H1 (cell line): ENCODE results near the gene MFRP. TPM values are rescaled to one million over a fixed set of nuclear protein-coding genes. Genes with fewer than 3 reads are reported as not detected.

Source experiments
- CTCF ChIA-PET: fragments of 300-600 bp; sonication (Branson Sonifier 250); formaldehyde crosslinking; loops from one replicate; lab custom pipeline; 2021; ENCODE audit not compliant: partially characterized antibody; lab: Charles Lee
- POLR2A ChIA-PET: fragments of 300-600 bp; sonication (Branson Sonifier 250); formaldehyde crosslinking; loops from one replicate; lab custom pipeline; 2021; ENCODE audit warnings: inconsistent platforms; ENCODE audit not compliant: partially characterized antibody; lab: Charles Lee
- DNase-seq, 2 experiments: peaks; one replicate each; pipeline versions ENCODE4 v3.0.0 to v3.0.0-alpha.2; 2010 to 2022; ENCODE audit warnings: low spot score in 2 of 2, low read depth in 1 of 2, mixed read lengths in 1 of 2
- FAIRE-seq: peaks from 2 replicates; lab custom pipeline; 2011; peaks lifted over from hg19 to GRCh38; lab: Jason Lieb, UNC
- H2AFZ ChIP-seq: 2 replicates; pipeline ENCODE4 v1.8.1; 2012; ENCODE audit warnings: low read length, inconsistent platforms
- H2AK5ac ChIP-seq: 2 replicates; pipeline ENCODE4 v1.6.1; 2013; ENCODE audit warnings: low read depth, low read length
- H2BK120ac ChIP-seq: replicated peaks from 2 replicates; pipeline ENCODE3; 2013; ENCODE audit warnings: low read depth, low read length, inconsistent platforms
- H2BK12ac ChIP-seq: 2 replicates; pipeline ENCODE4 v1.6.1; 2013; ENCODE audit warnings: low read depth, low read length
- H2BK15ac ChIP-seq: 2 replicates; pipeline ENCODE4 v1.6.1; 2013; ENCODE audit warnings: low read length
- H2BK20ac ChIP-seq: 2 replicates; pipeline ENCODE4 v1.6.1; 2013; ENCODE audit warnings: low read length
- H2BK5ac ChIP-seq: 2 replicates; pipeline ENCODE4 v1.6.1; 2013; ENCODE audit warnings: low read depth, low read length
- H3K14ac ChIP-seq: 2 replicates; pipeline ENCODE4 v1.6.1; 2013; ENCODE audit warnings: inconsistent platforms; ENCODE audit not compliant: insufficient read length
- H3K18ac ChIP-seq: 2 replicates; pipeline ENCODE4 v1.6.1; 2013; ENCODE audit warnings: low read length; ENCODE audit errors: extremely low read depth
- H3K23ac ChIP-seq: 2 replicates; pipeline ENCODE4 v1.6.1; 2013; ENCODE audit warnings: inconsistent platforms; ENCODE audit not compliant: insufficient read length
- H3K23me2 ChIP-seq: 2 replicates; pipeline ENCODE4 v1.6.1; 2013; ENCODE audit warnings: low read depth, low read length
- H3K27ac ChIP-seq: 2 replicates; pipeline ENCODE4 v1.6.1; 2011; ENCODE audit warnings: low read depth, low read length, inconsistent platforms
- H3K27me3 ChIP-seq, 4 experiments: replicated peaks in 1 of 4; 1 replicate in 1 of 4; 2 replicates in 3 of 4; pipeline versions ENCODE4 v1.6.1 to v1.8.1; 2011 to 2013; ENCODE audit warnings: low read length in 3 of 4, mild to moderate bottlenecking in 3 of 4, inconsistent platforms in 2 of 4, mixed read lengths in 2 of 4, moderate library complexity in 1 of 4; ENCODE audit not compliant: control insufficient read depth in 3 of 4, insufficient read depth in 3 of 4; ENCODE audit errors: extremely low read depth in 1 of 4
- H3K36me3 ChIP-seq, 4 experiments: 2 replicates each; pipeline versions ENCODE4 v1.6.1 to v1.8.1; 2011 to 2013; ENCODE audit warnings: mild to moderate bottlenecking in 4 of 4, low read length in 3 of 4, moderate library complexity in 2 of 4, control low read depth in 1 of 4, inconsistent platforms in 1 of 4; ENCODE audit not compliant: insufficient read depth in 4 of 4, control insufficient read depth in 2 of 4
- H3K4ac ChIP-seq: replicated peaks from 2 replicates; pipeline ENCODE3; 2013; ENCODE audit warnings: low read length, low read depth, mixed read lengths, inconsistent platforms; ENCODE audit not compliant: insufficient read length
- H3K4me1 ChIP-seq, 4 experiments: replicated peaks in 1 of 4; 1 replicate in 1 of 4; 2 replicates in 3 of 4; pipeline versions ENCODE4 v1.6.1 to v1.8.1; 2011 to 2013; ENCODE audit warnings: low read length in 3 of 4, inconsistent platforms in 2 of 4, mixed read lengths in 1 of 4; ENCODE audit not compliant: insufficient read depth in 4 of 4, control insufficient read depth in 3 of 4
- H3K4me2 ChIP-seq, 2 experiments: 2 replicates each; pipeline versions ENCODE4 v1.6.1 to v1.8.1; 2011 to 2013; ENCODE audit warnings: low read depth in 2 of 2, low read length in 2 of 2, control low read depth in 1 of 2, inconsistent platforms in 1 of 2, mild to moderate bottlenecking in 1 of 2; ENCODE audit not compliant: insufficient read depth in 1 of 2
- H3K4me3 ChIP-seq, 4 experiments: fragments of 200-600, 300-600 bp in 1 of 4; sonication (generic), shearing (Covaris generic), sonication (Bioruptor Twin) in 1 of 4; 2 replicates each; pipeline versions ENCODE4 v1.5.1 to v1.8.1; 2011 to 2016; ENCODE audit warnings: low read length in 4 of 4, low read depth in 3 of 4, control low read depth in 2 of 4, inconsistent platforms in 2 of 4, mild to moderate bottlenecking in 2 of 4, mixed read lengths in 1 of 4, moderate library complexity in 1 of 4; ENCODE audit not compliant: insufficient read depth in 2 of 4; ENCODE audit errors: extremely low read depth in 1 of 4
- H3K56ac ChIP-seq: replicated peaks from 2 replicates; pipeline ENCODE3; 2013; ENCODE audit warnings: low read depth, mild to moderate bottlenecking, mixed read lengths, low read length, inconsistent platforms; ENCODE audit not compliant: insufficient read length
- H3K79me1 ChIP-seq: 2 replicates; pipeline ENCODE4 v1.6.1; 2013; ENCODE audit warnings: low read depth, low read length, control low read depth
- H3K79me2 ChIP-seq, 2 experiments: 2 replicates each; pipeline versions ENCODE4 v1.6.1 to v1.8.1; 2012 to 2013; ENCODE audit warnings: low read length in 2 of 2, mild to moderate bottlenecking in 2 of 2, inconsistent platforms in 1 of 2; ENCODE audit not compliant: insufficient read depth in 2 of 2, control insufficient read depth in 1 of 2
- H3K9ac ChIP-seq, 4 experiments: replicated peaks in 1 of 4; 1 replicate in 1 of 4; 2 replicates in 3 of 4; pipeline versions ENCODE4 v1.6.1 to v1.8.1; 2011 to 2013; ENCODE audit warnings: low read depth in 3 of 4, low read length in 3 of 4, control low read depth in 2 of 4, mild to moderate bottlenecking in 2 of 4, moderate library complexity in 2 of 4, inconsistent platforms in 1 of 4; ENCODE audit errors: extremely low read depth in 1 of 4
- H3K9me3 ChIP-seq, 2 experiments: 2 replicates each; pipeline versions ENCODE4 v1.6.1 to v1.8.1; 2012 to 2013; ENCODE audit warnings: mild to moderate bottlenecking in 2 of 2, moderate library complexity in 2 of 2, control low read depth in 1 of 2, inconsistent platforms in 1 of 2, low read depth in 1 of 2, low read length in 1 of 2, mixed read lengths in 1 of 2; ENCODE audit not compliant: insufficient read depth in 2 of 2
- H4K20me1 ChIP-seq, 2 experiments: replicated peaks in 1 of 2; 2 replicates each; pipeline versions ENCODE3 to v1.8.1; 2011 to 2013; ENCODE audit warnings: inconsistent platforms in 2 of 2, low read length in 2 of 2, mild to moderate bottlenecking in 1 of 2; ENCODE audit not compliant: insufficient read depth in 2 of 2, control insufficient read depth in 1 of 2
- H4K5ac ChIP-seq: 2 replicates; pipeline ENCODE4 v1.6.1; 2013; ENCODE audit warnings: low read length, low read depth, mixed read lengths, inconsistent platforms; ENCODE audit not compliant: insufficient read length
- H4K8ac ChIP-seq: 2 replicates; pipeline ENCODE4 v1.8.0; 2013; ENCODE audit warnings: mild to moderate bottlenecking, moderate library complexity, low read length, inconsistent platforms; ENCODE audit not compliant: insufficient read depth; ENCODE audit errors: extremely low read depth
- H4K91ac ChIP-seq: replicated peaks from 2 replicates; pipeline ENCODE3; 2013; ENCODE audit warnings: low read length, mixed read lengths, inconsistent platforms; ENCODE audit not compliant: insufficient read length
- CREB1 ChIP-seq: IDR thresholded peaks from 2 replicates; pipeline ENCODE4 v1.6.1; 2012; ENCODE audit warnings: inconsistent platforms
- CTBP2 ChIP-seq: IDR thresholded peaks from 2 replicates; pipeline ENCODE4 v1.7.0; 2011; ENCODE audit warnings: borderline replicate concordance, mild to moderate bottlenecking, moderate library complexity, mixed read lengths, low read length; ENCODE audit not compliant: insufficient read depth, insufficient read length
- JUND ChIP-seq: IDR thresholded peaks from 2 replicates; pipeline ENCODE4 v1.6.1; 2011; ENCODE audit warnings: mild to moderate bottlenecking, improper control_type of control experiment, low read length
- KDM4A ChIP-seq: IDR thresholded peaks from one replicate; pipeline ENCODE4 v1.7.1; 2012; ENCODE audit warnings: low read depth, mild to moderate bottlenecking, moderate library complexity, low read length, inconsistent platforms; ENCODE audit not compliant: severe bottlenecking
- RXRA ChIP-seq: IDR thresholded peaks from 2 replicates; pipeline ENCODE4 v1.6.1; 2011; ENCODE audit warnings: low read depth, mild to moderate bottlenecking, low read length, moderate library complexity; ENCODE audit not compliant: insufficient read depth
- SIN3A ChIP-seq, 2 experiments: IDR thresholded peaks in 1 of 2; conservative IDR thresholded peaks in 1 of 2; 2 replicates each; pipeline ENCODE4 v1.6.1; 2011 to 2012; ENCODE audit warnings: low read length in 2 of 2, improper control_type of control experiment in 1 of 2, low read depth in 1 of 2, mild to moderate bottlenecking in 1 of 2
- SIX5 ChIP-seq: IDR thresholded peaks from 2 replicates; pipeline ENCODE4 v1.6.1; 2011; ENCODE audit warnings: mild to moderate bottlenecking, low read depth, low read length
- SP1 ChIP-seq: IDR thresholded peaks from 2 replicates; pipeline ENCODE4 v1.6.1; 2011; ENCODE audit warnings: low read depth, low read length
- TEAD4 ChIP-seq: IDR thresholded peaks from 2 replicates; pipeline ENCODE4 v1.6.1; 2012; ENCODE audit warnings: low read depth, low read length, inconsistent platforms, mixed read lengths
- WGBS, 2 experiments: shearing (Covaris generic) in 1 of 2; methylation state at CpG; one replicate each; pipeline versions ENCODE4 v1.1.6 to v1.1.7; 2013 to 2015; ENCODE audit warnings: low lambda C conversion rate in 2 of 2, mixed read lengths in 2 of 2, inconsistent platforms in 1 of 2, low coverage in 1 of 2, missing lambda C conversion rate in 1 of 2; ENCODE audit not compliant: insufficient replicate concordance in 2 of 2, insufficient coverage in 1 of 2, insufficient read length in 1 of 2; ENCODE audit errors: extremely low coverage in 1 of 2, missing lambda C conversion rate in 1 of 2; 5-methylcytosine and 5-hydroxymethylcytosine counted together
- polyA plus RNA-seq, 7 experiments: library from polyadenylated mRNA; depleted of rRNA in 3 of 7; stranded (reverse) in 5 of 7; unstranded in 2 of 7; fragments of >200 nt in 5 of 7; fragments of 200-250 nt in 2 of 7; gene quantifications; 1 replicate in 5 of 7; 2 replicates in 1 of 7; 4 replicates in 1 of 7; pipeline versions ENCODE4 v1.2.1 to v1.2.3, GENCODE V29; 2011 to 2013; ENCODE audit warnings: missing spikeins in 2 of 7, mixed read lengths in 2 of 7
- total RNA-seq: library from RNA; stranded (reverse); fragmentation: NEBNext Ultra II Directional; extraction: Animal tissue kit (Norgen Biotek cat#: 25700); gene quantifications from 2 replicates; pipeline ENCODE4 v1.2.1, GENCODE V29; 2021
- TF ChIP-seq, protein P1 (sequence below): IDR thresholded peaks from 2 replicates; pipeline ENCODE4 v1.6.1; 2012; ENCODE audit warnings: inconsistent platforms

MFRP gene
- total and polyA plus RNA-seq, 2 of the 8 experiments (the other 6 are each of a cell fraction or from before 2014, with no cell fraction given): 0.02 TPM; not detected in 1

DNA sequence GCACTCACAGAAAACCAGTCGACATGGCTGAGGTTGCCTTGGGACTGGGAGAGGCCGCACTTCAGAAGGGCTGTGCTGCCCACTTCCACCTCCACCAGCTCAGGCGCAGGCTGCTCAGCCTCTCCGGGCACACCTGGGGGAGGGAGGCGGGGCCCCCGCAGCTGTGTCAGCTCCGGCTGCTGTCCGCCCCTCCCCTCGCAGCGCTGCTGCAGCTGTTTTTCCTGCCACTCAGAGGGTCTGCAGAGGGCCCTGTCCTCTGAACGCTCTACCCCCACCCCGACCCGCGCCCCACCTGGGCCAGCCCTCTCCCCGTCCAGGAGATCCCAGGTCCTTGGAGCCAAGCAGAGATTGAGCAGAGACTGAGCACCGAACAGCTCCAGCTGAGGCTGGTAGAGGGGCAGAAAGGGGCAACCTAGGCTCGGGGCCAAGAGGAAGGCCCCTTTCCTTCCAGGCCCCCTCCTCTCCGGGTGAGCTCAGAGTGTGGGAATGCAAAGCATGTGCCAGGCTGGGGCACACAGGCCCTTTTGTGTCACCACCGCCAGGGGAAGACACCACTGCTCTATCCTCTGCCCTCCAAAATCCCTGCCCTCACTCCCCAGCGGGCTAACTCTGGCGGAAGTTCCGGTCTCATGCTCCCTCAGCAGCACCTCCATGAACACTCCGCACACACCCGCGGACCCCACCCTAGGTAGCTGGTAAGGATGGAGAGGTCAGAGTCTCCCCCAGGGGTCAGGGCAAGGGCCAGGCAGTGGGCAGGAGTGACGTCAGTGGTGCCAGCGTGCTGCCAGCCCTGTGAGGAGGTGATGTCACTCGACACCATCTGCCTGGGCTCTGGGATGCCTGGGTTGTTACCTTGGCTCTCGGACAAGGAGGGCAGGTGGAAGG lies 31.1 kb downstream of the MFRP start:
- POLR2A ChIA-PET: interaction anchor here (0.9 to 5.4 kb wide), 13 partner anchors 8 to 230 kb away, joined by 3 to 44 read pairs (median 5); partner anchors contain the start of genes ABCG4, C1QTNF5, HMBS and RNF26
- TF ChIP-seq SIX5 (no peak), CTBP2 (peak; percentile 55), RXRA (no peak), TEAD4 (peak; percentile 80), SP1 (no peak), KDM4A (peak; percentile 46), SIN3A (conservative IDR thresholded peaks at IDR 0.05 in 1 of 2, IDR thresholded peaks at IDR 0.05 in 1 of 2; ENCODE audit: low read depth in 1 of 2, low read length in 2 of 2) (peak in 1 of 2 experiments; percentile 75; a peak in 1 of 4 replicates), CREB1 (peak; percentile 70; the same call in 1 of the 2 replicates), JUND (peak; percentile 81)
- TF ChIP-seq, protein P1, sequence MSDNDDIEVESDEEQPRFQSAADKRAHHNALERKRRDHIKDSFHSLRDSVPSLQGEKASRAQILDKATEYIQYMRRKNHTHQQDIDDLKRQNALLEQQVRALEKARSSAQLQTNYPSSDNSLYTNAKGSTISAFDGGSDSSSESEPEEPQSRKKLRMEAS: peak; percentile 1; the same call in 1 of the 2 replicates

More for the DNA sequence above, 31.1 kb downstream of the MFRP start:
- Histone ChIP-seq H2AFZ (peak overlapping the region; percentile 36; the same call in 1 of the 2 replicates), H2BK5ac (peak overlapping the region; percentile 71; the same call in 1 of the 2 replicates), H4K20me1 (peaks cover 2 to 3% of the 10 kb centered on the region in 2 experiments), H3K18ac (peak overlapping the region; percentile 78), H3K9ac (no peak overlapping the region; a peak in 1 of 7 replicates), H2AK5ac (peak overlapping the region; percentile 97; the same call in 1 of the 2 replicates), H2BK20ac (no peak overlapping the region), H2BK15ac (0 out of 2 replicates have a peak overlapping the region, but pooled peaks have one; percentile 40), H3K79me2 (no peaks in the 10 kb centered on the region), H3K4me1 (peaks cover 11 to 50% (median 43%) of the 10 kb centered on the region in 4 experiments), H2BK12ac (no peak overlapping the region; the same call in 1 of the 2 replicates), H3K79me1 (no peaks in the 10 kb centered on the region), H3K23ac (no peak overlapping the region), H3K56ac (no peak overlapping the region), H3K27ac (no peak overlapping the region), H3K27me3 (peaks cover 5 to 46% (median 36%) of the 10 kb centered on the region in 4 experiments), H3K36me3 (peaks cover 0 to 5% (median 2%) of the 10 kb centered on the region in 4 experiments; a peak in 4 of 8 replicates), H3K14ac (no peak overlapping the region), H2BK120ac (no peak overlapping the region), H4K5ac (no peak overlapping the region), H3K4ac (no peak overlapping the region), H3K4me3 (peak overlapping the region; percentile 55 to 77 (median 66)), H3K23me2 (peaks cover 27% of the 10 kb centered on the region), H4K91ac (peak overlapping the region; percentile 47), H4K8ac (peak overlapping the region; percentile 39; the same call in 1 of the 2 replicates), H3K9me3 (no peaks in the 10 kb centered on the region), H3K4me2 (peak overlapping the region; percentile 97)
- DNase-seq (peak in 1 of 2 experiments; percentile 74), FAIRE-seq (no peak)
- WGBS, 2 experiments: 6% methylated on average over 25 of the region's 29 CpGs; no CpG with 5 or more reads in 1 of the 2 experiments
- CTCF ChIA-PET: interaction anchor here (0.6 to 16.8 kb wide), 13 partner anchors 8 to 467 kb away, joined by 3 to 415 read pairs (median 4); partner anchors contain the start of genes C1QTNF5, MFRP and RNF26
